Colonic mucosa (tissue), 4 donors: ENCODE results near the gene POLQ. TPM values are rescaled to one million over a fixed set of nuclear protein-coding genes. Genes with fewer than 3 reads are reported as not detected.

Experiments
- DNase-seq: peaks from one replicate; pipeline ENCODE4 v3.0.0-alpha.2; 2020
- H3K27ac ChIP-seq: fragments of 200-600 bp; one replicate; pipeline ENCODE4 v1.8.0; 2021
- H3K27me3 ChIP-seq: fragments of 200-600 bp; one replicate; pipeline ENCODE4 v1.8.0; 2021
- H3K36me3 ChIP-seq: fragments of 200-600 bp; one replicate; pipeline ENCODE4 v1.8.0; 2021
- H3K4me1 ChIP-seq: fragments of 200-600 bp; one replicate; pipeline ENCODE4 v1.8.0; 2021; ENCODE audit warnings: mild to moderate bottlenecking
- H3K4me3 ChIP-seq: fragments of 200-600 bp; one replicate; pipeline ENCODE4 v1.8.0; 2021
- H3K9ac ChIP-seq, 2 donors: one replicate each; pipeline ENCODE4 v1.7.0; 2013; ENCODE audit warnings: control low read depth in 2 of 2, low read depth in 2 of 2, low read length in 2 of 2
- H3K9me3 ChIP-seq: fragments of 200-600 bp; one replicate; pipeline ENCODE4 v1.8.0; 2021
- intact Hi-C: fragments of 100-400 bp; cut with DNase I; formaldehyde crosslinking; loops from one replicate; pipeline ENCODE4 v1.14.1; 2022
- total RNA-seq, 2 donors: library from RNA; stranded (reverse); fragmentation: NEBNext Ultra II Directional in 1 of 2; extraction: Animal tissue kit (Norgen Biotek cat#: 25700) in 1 of 2; gene quantifications; one replicate each; pipeline ENCODE4 v1.2.1, GENCODE V29; 2021
- TF ChIP-seq, protein P1 (sequence below): fragments of 200-600 bp; IDR thresholded peaks from one replicate; pipeline ENCODE4 v1.8.0; 2022; ENCODE audit warnings: antibody characterized with exemption, mild to moderate bottlenecking
- donor health status: healthy.
- donor health status: DM: no; HTN: no; CAD: no.
- donor health status: DM: no; HTN: no; CAD: no.

POLQ gene
- total RNA-seq, 2 donors from 2014 or later: 2.9 to 12.5 TPM

DNA sequence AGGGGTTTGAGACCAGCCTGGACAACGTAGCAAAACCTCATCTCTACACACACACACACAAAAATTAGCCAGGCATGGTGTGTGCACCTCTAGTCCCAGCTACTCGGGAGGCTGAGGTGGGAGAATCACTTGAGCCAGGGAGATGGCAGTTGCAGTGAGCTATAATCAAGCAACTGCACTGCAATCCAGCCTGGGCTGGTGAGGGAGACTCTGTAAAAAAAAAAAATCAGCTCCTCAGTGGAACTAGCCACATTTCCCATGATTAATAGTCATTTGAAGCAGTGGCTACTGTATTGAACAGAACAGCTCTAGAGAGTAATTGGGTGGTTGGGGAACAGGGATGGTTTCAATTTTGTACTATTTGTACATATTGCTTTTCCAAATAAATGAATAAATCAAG, 35.9 kb upstream of the POLQ start:
- TF ChIP-seq, protein P1, sequence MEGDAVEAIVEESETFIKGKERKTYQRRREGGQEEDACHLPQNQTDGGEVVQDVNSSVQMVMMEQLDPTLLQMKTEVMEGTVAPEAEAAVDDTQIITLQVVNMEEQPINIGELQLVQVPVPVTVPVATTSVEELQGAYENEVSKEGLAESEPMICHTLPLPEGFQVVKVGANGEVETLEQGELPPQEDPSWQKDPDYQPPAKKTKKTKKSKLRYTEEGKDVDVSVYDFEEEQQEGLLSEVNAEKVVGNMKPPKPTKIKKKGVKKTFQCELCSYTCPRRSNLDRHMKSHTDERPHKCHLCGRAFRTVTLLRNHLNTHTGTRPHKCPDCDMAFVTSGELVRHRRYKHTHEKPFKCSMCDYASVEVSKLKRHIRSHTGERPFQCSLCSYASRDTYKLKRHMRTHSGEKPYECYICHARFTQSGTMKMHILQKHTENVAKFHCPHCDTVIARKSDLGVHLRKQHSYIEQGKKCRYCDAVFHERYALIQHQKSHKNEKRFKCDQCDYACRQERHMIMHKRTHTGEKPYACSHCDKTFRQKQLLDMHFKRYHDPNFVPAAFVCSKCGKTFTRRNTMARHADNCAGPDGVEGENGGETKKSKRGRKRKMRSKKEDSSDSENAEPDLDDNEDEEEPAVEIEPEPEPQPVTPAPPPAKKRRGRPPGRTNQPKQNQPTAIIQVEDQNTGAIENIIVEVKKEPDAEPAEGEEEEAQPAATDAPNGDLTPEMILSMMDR: no peak
- Histone ChIP-seq H3K9ac (no peak overlapping the region), H3K4me1 (no peaks in the 10 kb centered on the region), H3K4me3 (no peak overlapping the region), H3K27ac (no peak overlapping the region), H3K9me3 (no peaks in the 10 kb centered on the region), H3K27me3 (no peaks in the 10 kb centered on the region), H3K36me3 (no peaks in the 10 kb centered on the region)
- no peak for DNase-seq
- intact Hi-C loops: no loop called here

DNA sequence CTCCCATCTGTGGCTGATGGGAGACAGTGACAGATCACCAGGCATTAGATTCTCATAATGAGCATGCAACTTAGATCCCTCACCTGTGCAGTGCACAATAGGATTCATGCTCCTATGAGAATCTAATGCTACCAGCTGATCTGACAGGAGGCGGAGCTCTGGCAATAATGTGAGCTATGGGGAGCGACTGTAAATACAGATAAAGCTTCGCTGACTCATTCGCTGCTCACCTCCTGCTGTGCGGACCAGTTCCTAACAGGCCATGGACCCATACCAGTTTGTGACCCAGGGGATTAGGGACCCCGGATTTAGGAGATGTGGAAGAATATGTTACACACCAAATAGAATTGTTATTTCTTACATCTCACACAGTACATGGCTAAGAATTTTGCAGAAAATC, 28.7 kb upstream of the POLQ start:
- H3K9me3 ChIP-seq: no peaks in the 10 kb centered on the region
- DNase-seq: peak; percentile 44
- H3K9ac ChIP-seq: no peak overlapping the region
- no peaks in the 10 kb centered on the region for H3K4me1 ChIP-seq
- H3K4me3 ChIP-seq: no peak overlapping the region
- no peaks in the 10 kb centered on the region for H3K36me3 ChIP-seq
- H3K27me3 ChIP-seq: no peaks in the 10 kb centered on the region
- TF ChIP-seq, protein P1: no peak
- no peak overlapping the region for H3K27ac ChIP-seq
- intact Hi-C loops: no loop called here

GRCh38 chr3:121567649-121568048, 21.9 kb upstream of the POLQ start, which contains the start of gene ARGFX:
Gene ARGFX (plus strand): TSS chr3:121567949. CDS start chr3:121570714, 2,765 bp downstream.
- TF ChIP-seq, protein P1: no peak
- H3K4me1 ChIP-seq: no peaks in the 10 kb centered on the region
- H3K9ac ChIP-seq: no peak within 1 kb of the TSS
- no peak for DNase-seq
- H3K27ac ChIP-seq: no peak within 1 kb of the TSS
- intact Hi-C loops: no loop called here
- no peaks in the 10 kb centered on the region for H3K27me3 ChIP-seq
- H3K4me3 ChIP-seq: no peak within 1 kb of the TSS
- H3K9me3 ChIP-seq: no peaks in the 10 kb centered on the region
- no peaks in the 10 kb centered on the region for H3K36me3 ChIP-seq

GRCh38 chr3:121566773-121567172, 21.0 kb upstream of the POLQ start:
- TF ChIP-seq, protein P1: no peak
- no peaks in the 10 kb centered on the region for H3K4me1 ChIP-seq
- no peak for DNase-seq
- no peaks in the 10 kb centered on the region for H3K27me3 ChIP-seq
- H3K36me3 ChIP-seq: no peaks in the 10 kb centered on the region
- no peak overlapping the region for H3K27ac ChIP-seq
- H3K4me3 ChIP-seq: no peak overlapping the region
- no peak overlapping the region for H3K9ac ChIP-seq
- intact Hi-C loops: no loop called here
- H3K9me3 ChIP-seq: no peaks in the 10 kb centered on the region

GRCh38 chr3:121562148-121562547, 16.4 kb upstream of the POLQ start:
- no peak overlapping the region for H3K9ac ChIP-seq
- H3K4me1 ChIP-seq: no peaks in the 10 kb centered on the region
- no peaks in the 10 kb centered on the region for H3K36me3 ChIP-seq
- TF ChIP-seq, protein P1: no peak
- no peaks in the 10 kb centered on the region for H3K9me3 ChIP-seq
- DNase-seq: no peak
- intact Hi-C loops: no loop called here
- H3K4me3 ChIP-seq: no peak overlapping the region
- no peak overlapping the region for H3K27ac ChIP-seq
- H3K27me3 ChIP-seq: no peaks in the 10 kb centered on the region
